H1 (cell line): ENCODE data around the gene SORBS1. TPM values are rescaled to one million over a fixed set of nuclear protein-coding genes. Genes with fewer than 3 reads are reported as not detected.

Experiments
- CTCF ChIA-PET: fragments of 300-600 bp; sonication (Branson Sonifier 250); formaldehyde crosslinking; loops from one replicate; lab custom pipeline; 2021; ENCODE audit not compliant: partially characterized antibody; lab: Charles Lee
- POLR2A ChIA-PET: fragments of 300-600 bp; sonication (Branson Sonifier 250); formaldehyde crosslinking; loops from one replicate; lab custom pipeline; 2021; ENCODE audit warnings: inconsistent platforms; ENCODE audit not compliant: partially characterized antibody; lab: Charles Lee
- DNase-seq, 2 experiments: peaks; one replicate each; pipeline versions ENCODE4 v3.0.0 to v3.0.0-alpha.2; 2010 to 2022; ENCODE audit warnings: low spot score in 2 of 2, low read depth in 1 of 2, mixed read lengths in 1 of 2
- FAIRE-seq: peaks from 2 replicates; lab custom pipeline; 2011; peaks lifted over from hg19 to GRCh38; lab: Jason Lieb, UNC
- H2AFZ ChIP-seq: 2 replicates; pipeline ENCODE4 v1.8.1; 2012; ENCODE audit warnings: low read length, inconsistent platforms
- H2AK5ac ChIP-seq: 2 replicates; pipeline ENCODE4 v1.6.1; 2013; ENCODE audit warnings: low read depth, low read length
- H2BK120ac ChIP-seq: replicated peaks from 2 replicates; pipeline ENCODE3; 2013; ENCODE audit warnings: low read depth, low read length, inconsistent platforms
- H2BK12ac ChIP-seq: 2 replicates; pipeline ENCODE4 v1.6.1; 2013; ENCODE audit warnings: low read depth, low read length
- H2BK15ac ChIP-seq: 2 replicates; pipeline ENCODE4 v1.6.1; 2013; ENCODE audit warnings: low read length
- H2BK20ac ChIP-seq: 2 replicates; pipeline ENCODE4 v1.6.1; 2013; ENCODE audit warnings: low read length
- H2BK5ac ChIP-seq: 2 replicates; pipeline ENCODE4 v1.6.1; 2013; ENCODE audit warnings: low read depth, low read length
- H3K14ac ChIP-seq: 2 replicates; pipeline ENCODE4 v1.6.1; 2013; ENCODE audit warnings: inconsistent platforms; ENCODE audit not compliant: insufficient read length
- H3K18ac ChIP-seq: 2 replicates; pipeline ENCODE4 v1.6.1; 2013; ENCODE audit warnings: low read length; ENCODE audit errors: extremely low read depth
- H3K23ac ChIP-seq: 2 replicates; pipeline ENCODE4 v1.6.1; 2013; ENCODE audit warnings: inconsistent platforms; ENCODE audit not compliant: insufficient read length
- H3K23me2 ChIP-seq: 2 replicates; pipeline ENCODE4 v1.6.1; 2013; ENCODE audit warnings: low read depth, low read length
- H3K27ac ChIP-seq: 2 replicates; pipeline ENCODE4 v1.6.1; 2011; ENCODE audit warnings: low read depth, low read length, inconsistent platforms
- H3K27me3 ChIP-seq, 4 experiments: replicated peaks in 1 of 4; 1 replicate in 1 of 4; 2 replicates in 3 of 4; pipeline versions ENCODE4 v1.6.1 to v1.8.1; 2011 to 2013; ENCODE audit warnings: low read length in 3 of 4, mild to moderate bottlenecking in 3 of 4, inconsistent platforms in 2 of 4, mixed read lengths in 2 of 4, moderate library complexity in 1 of 4; ENCODE audit not compliant: control insufficient read depth in 3 of 4, insufficient read depth in 3 of 4; ENCODE audit errors: extremely low read depth in 1 of 4
- H3K36me3 ChIP-seq, 4 experiments: 2 replicates each; pipeline versions ENCODE4 v1.6.1 to v1.8.1; 2011 to 2013; ENCODE audit warnings: mild to moderate bottlenecking in 4 of 4, low read length in 3 of 4, moderate library complexity in 2 of 4, control low read depth in 1 of 4, inconsistent platforms in 1 of 4; ENCODE audit not compliant: insufficient read depth in 4 of 4, control insufficient read depth in 2 of 4
- H3K4ac ChIP-seq: replicated peaks from 2 replicates; pipeline ENCODE3; 2013; ENCODE audit warnings: low read length, low read depth, mixed read lengths, inconsistent platforms; ENCODE audit not compliant: insufficient read length
- H3K4me1 ChIP-seq, 4 experiments: replicated peaks in 1 of 4; 1 replicate in 1 of 4; 2 replicates in 3 of 4; pipeline versions ENCODE4 v1.6.1 to v1.8.1; 2011 to 2013; ENCODE audit warnings: low read length in 3 of 4, inconsistent platforms in 2 of 4, mixed read lengths in 1 of 4; ENCODE audit not compliant: insufficient read depth in 4 of 4, control insufficient read depth in 3 of 4
- H3K4me2 ChIP-seq, 2 experiments: 2 replicates each; pipeline versions ENCODE4 v1.6.1 to v1.8.1; 2011 to 2013; ENCODE audit warnings: low read depth in 2 of 2, low read length in 2 of 2, control low read depth in 1 of 2, inconsistent platforms in 1 of 2, mild to moderate bottlenecking in 1 of 2; ENCODE audit not compliant: insufficient read depth in 1 of 2
- H3K4me3 ChIP-seq, 4 experiments: fragments of 200-600, 300-600 bp in 1 of 4; sonication (generic), shearing (Covaris generic), sonication (Bioruptor Twin) in 1 of 4; 2 replicates each; pipeline versions ENCODE4 v1.5.1 to v1.8.1; 2011 to 2016; ENCODE audit warnings: low read length in 4 of 4, low read depth in 3 of 4, control low read depth in 2 of 4, inconsistent platforms in 2 of 4, mild to moderate bottlenecking in 2 of 4, mixed read lengths in 1 of 4, moderate library complexity in 1 of 4; ENCODE audit not compliant: insufficient read depth in 2 of 4; ENCODE audit errors: extremely low read depth in 1 of 4
- H3K56ac ChIP-seq: replicated peaks from 2 replicates; pipeline ENCODE3; 2013; ENCODE audit warnings: low read depth, mild to moderate bottlenecking, mixed read lengths, low read length, inconsistent platforms; ENCODE audit not compliant: insufficient read length
- H3K79me1 ChIP-seq: 2 replicates; pipeline ENCODE4 v1.6.1; 2013; ENCODE audit warnings: low read depth, low read length, control low read depth
- H3K79me2 ChIP-seq, 2 experiments: 2 replicates each; pipeline versions ENCODE4 v1.6.1 to v1.8.1; 2012 to 2013; ENCODE audit warnings: low read length in 2 of 2, mild to moderate bottlenecking in 2 of 2, inconsistent platforms in 1 of 2; ENCODE audit not compliant: insufficient read depth in 2 of 2, control insufficient read depth in 1 of 2
- H3K9ac ChIP-seq, 4 experiments: replicated peaks in 1 of 4; 1 replicate in 1 of 4; 2 replicates in 3 of 4; pipeline versions ENCODE4 v1.6.1 to v1.8.1; 2011 to 2013; ENCODE audit warnings: low read depth in 3 of 4, low read length in 3 of 4, control low read depth in 2 of 4, mild to moderate bottlenecking in 2 of 4, moderate library complexity in 2 of 4, inconsistent platforms in 1 of 4; ENCODE audit errors: extremely low read depth in 1 of 4
- H3K9me3 ChIP-seq, 2 experiments: 2 replicates each; pipeline versions ENCODE4 v1.6.1 to v1.8.1; 2012 to 2013; ENCODE audit warnings: mild to moderate bottlenecking in 2 of 2, moderate library complexity in 2 of 2, control low read depth in 1 of 2, inconsistent platforms in 1 of 2, low read depth in 1 of 2, low read length in 1 of 2, mixed read lengths in 1 of 2; ENCODE audit not compliant: insufficient read depth in 2 of 2
- H4K20me1 ChIP-seq, 2 experiments: replicated peaks in 1 of 2; 2 replicates each; pipeline versions ENCODE3 to v1.8.1; 2011 to 2013; ENCODE audit warnings: inconsistent platforms in 2 of 2, low read length in 2 of 2, mild to moderate bottlenecking in 1 of 2; ENCODE audit not compliant: insufficient read depth in 2 of 2, control insufficient read depth in 1 of 2
- H4K5ac ChIP-seq: 2 replicates; pipeline ENCODE4 v1.6.1; 2013; ENCODE audit warnings: low read length, low read depth, mixed read lengths, inconsistent platforms; ENCODE audit not compliant: insufficient read length
- H4K8ac ChIP-seq: 2 replicates; pipeline ENCODE4 v1.8.0; 2013; ENCODE audit warnings: mild to moderate bottlenecking, moderate library complexity, low read length, inconsistent platforms; ENCODE audit not compliant: insufficient read depth; ENCODE audit errors: extremely low read depth
- H4K91ac ChIP-seq: replicated peaks from 2 replicates; pipeline ENCODE3; 2013; ENCODE audit warnings: low read length, mixed read lengths, inconsistent platforms; ENCODE audit not compliant: insufficient read length
- CHD2 ChIP-seq: IDR thresholded peaks from 2 replicates; pipeline ENCODE4 v1.6.1; 2012; ENCODE audit warnings: low read length, improper control_type of control experiment
- E2F6 ChIP-seq: IDR thresholded peaks from 2 replicates; pipeline ENCODE4 v1.6.1; 2012; ENCODE audit warnings: inconsistent platforms
- EP300 ChIP-seq, 2 experiments: IDR thresholded peaks; 1 replicate in 1 of 2; 2 replicates in 1 of 2; pipeline ENCODE4 v1.6.1; 2011 to 2012; ENCODE audit warnings: low read depth in 2 of 2, low read length in 2 of 2, mild to moderate bottlenecking in 2 of 2, borderline replicate concordance in 1 of 2, inconsistent platforms in 1 of 2, moderate library complexity in 1 of 2
- RXRA ChIP-seq: IDR thresholded peaks from 2 replicates; pipeline ENCODE4 v1.6.1; 2011; ENCODE audit warnings: low read depth, mild to moderate bottlenecking, low read length, moderate library complexity; ENCODE audit not compliant: insufficient read depth
- SIN3A ChIP-seq, 2 experiments: IDR thresholded peaks in 1 of 2; conservative IDR thresholded peaks in 1 of 2; 2 replicates each; pipeline ENCODE4 v1.6.1; 2011 to 2012; ENCODE audit warnings: low read length in 2 of 2, improper control_type of control experiment in 1 of 2, low read depth in 1 of 2, mild to moderate bottlenecking in 1 of 2
- SUZ12 ChIP-seq: fragments of 200-600 bp; sonication (generic); IDR thresholded peaks from 2 replicates; pipeline ENCODE4 v1.6.1; 2012; ENCODE audit warnings: mild to moderate bottlenecking, inconsistent platforms, low read length, moderate library complexity, mixed read lengths
- TAF7 ChIP-seq: optimal IDR thresholded peaks from 2 replicates; pipeline ENCODE3; 2011; ENCODE audit warnings: low read depth, mild to moderate bottlenecking, inconsistent platforms, low read length, moderate library complexity, borderline replicate concordance
- TBP ChIP-seq: IDR thresholded peaks from 2 replicates; pipeline ENCODE4 v1.6.1; 2011; ENCODE audit warnings: low read depth, low read length, improper control_type of control experiment
- WGBS, 2 experiments: shearing (Covaris generic) in 1 of 2; methylation state at CpG; one replicate each; pipeline versions ENCODE4 v1.1.6 to v1.1.7; 2013 to 2015; ENCODE audit warnings: low lambda C conversion rate in 2 of 2, mixed read lengths in 2 of 2, inconsistent platforms in 1 of 2, low coverage in 1 of 2, missing lambda C conversion rate in 1 of 2; ENCODE audit not compliant: insufficient replicate concordance in 2 of 2, insufficient coverage in 1 of 2, insufficient read length in 1 of 2; ENCODE audit errors: extremely low coverage in 1 of 2, missing lambda C conversion rate in 1 of 2; 5-methylcytosine and 5-hydroxymethylcytosine counted together
- polyA plus RNA-seq, 7 experiments: library from polyadenylated mRNA; depleted of rRNA in 3 of 7; stranded (reverse) in 5 of 7; unstranded in 2 of 7; fragments of >200 nt in 5 of 7; fragments of 200-250 nt in 2 of 7; gene quantifications; 1 replicate in 5 of 7; 2 replicates in 1 of 7; 4 replicates in 1 of 7; pipeline versions ENCODE4 v1.2.1 to v1.2.3, GENCODE V29; 2011 to 2013; ENCODE audit warnings: missing spikeins in 2 of 7, mixed read lengths in 2 of 7
- total RNA-seq: library from RNA; stranded (reverse); fragmentation: NEBNext Ultra II Directional; extraction: Animal tissue kit (Norgen Biotek cat#: 25700); gene quantifications from 2 replicates; pipeline ENCODE4 v1.2.1, GENCODE V29; 2021

Gene SORBS1
- total and polyA plus RNA-seq, 2 of the 8 experiments (the other 6 are each of a cell fraction or from before 2014, with no cell fraction given), result 16.0 to 35.0 TPM

GRCh38 chr10:95451568-95452524 lies 109.3 kb downstream of the SORBS1 start:
- H2BK20ac ChIP-seq, result no peak overlapping the region
- no peak for FAIRE-seq
- H4K5ac ChIP-seq, result no peak overlapping the region
- no peaks in the 10 kb centered on the region for H3K36me3 ChIP-seq
- no peak overlapping the region for H3K27ac ChIP-seq
- H3K23me2 ChIP-seq, result no peaks in the 10 kb centered on the region
- no peak overlapping the region for H2AFZ ChIP-seq
- no peak overlapping the region for H4K91ac ChIP-seq
- H3K79me2 ChIP-seq, result peaks cover 0 to 6% of the 10 kb centered on the region in 2 experiments; a peak in 1 of 4 replicates
- H3K4ac ChIP-seq, result no peak overlapping the region
- H3K4me1 ChIP-seq, result peaks cover 0 to 10% (median 1%) of the 10 kb centered on the region in 4 experiments; a peak in 4 of 7 replicates
- no peak overlapping the region for H2AK5ac ChIP-seq
- no peak overlapping the region for H3K9ac ChIP-seq
- H3K14ac ChIP-seq, result no peak overlapping the region
- no peak overlapping the region for H3K56ac ChIP-seq
- no peak overlapping the region for H2BK5ac ChIP-seq
- no peak overlapping the region for H3K4me2 ChIP-seq
- H4K8ac ChIP-seq, result no peak overlapping the region
- no peak overlapping the region for H3K18ac ChIP-seq
- H2BK120ac ChIP-seq, result no peak overlapping the region
- H3K23ac ChIP-seq, result no peak overlapping the region
- H4K20me1 ChIP-seq, result peaks cover 0 to 2% of the 10 kb centered on the region in 2 experiments
- H3K9me3 ChIP-seq, result no peaks in the 10 kb centered on the region
- no peak for DNase-seq
- no peak overlapping the region for H2BK15ac ChIP-seq
- no peak overlapping the region for H3K4me3 ChIP-seq
- 86% methylated on average over 4 of the region's 4 CpGs; no CpG with 5 or more reads in 1 of the 2 experiments for WGBS, 2 experiments
- POLR2A ChIA-PET, result no interaction called here
- no peaks in the 10 kb centered on the region for H3K27me3 ChIP-seq
- H2BK12ac ChIP-seq, result no peak overlapping the region
- no peaks in the 10 kb centered on the region for H3K79me1 ChIP-seq
- CTCF ChIA-PET, result interaction anchor here (0.5 to 20.8 kb wide), 6 partner anchors 9 to 141 kb away, joined by 3 to 284 read pairs (median 5); no protein-coding TSS in a partner anchor
- TF ChIP-seq CHD2 (no peak), E2F6 (no peak), SIN3A (conservative IDR thresholded peaks at IDR 0.05 in 1 of 2, IDR thresholded peaks at IDR 0.05 in 1 of 2; ENCODE audit: low read depth in 1 of 2, low read length in 2 of 2) (no peak), SUZ12 (no peak), EP300 (IDR thresholded peaks at IDR 0.05; ENCODE audit: borderline replicate concordance in 1 of 2, low read depth in 2 of 2, low read length in 2 of 2) (no peak), TBP (no peak), TAF7 (no peak), RXRA (no peak)
